SU-DHL-6 (cell line): ENCODE data around the gene DNAH17.

Experiments
- EZH2phosphoT487 ChIP-seq: fragments of 200-600 bp; sonication (generic), shearing (Covaris generic); conservative IDR thresholded peaks from 2 replicates; pipeline ENCODE4 v1.6.1; 2018; ENCODE audit warnings: mild to moderate bottlenecking, antibody characterized with exemption, low read length, moderate library complexity, mixed read lengths
- TF ChIP-seq, protein P1 (sequence below): fragments of 200-600 bp; sonication (generic); IDR thresholded peaks from one replicate; pipeline ENCODE4 v1.5.1; 2017; ENCODE audit warnings: antibody characterized with exemption, mild to moderate bottlenecking, low read length, moderate library complexity; ENCODE audit not compliant: insufficient read depth, poor library complexity, severe bottlenecking

DNA sequence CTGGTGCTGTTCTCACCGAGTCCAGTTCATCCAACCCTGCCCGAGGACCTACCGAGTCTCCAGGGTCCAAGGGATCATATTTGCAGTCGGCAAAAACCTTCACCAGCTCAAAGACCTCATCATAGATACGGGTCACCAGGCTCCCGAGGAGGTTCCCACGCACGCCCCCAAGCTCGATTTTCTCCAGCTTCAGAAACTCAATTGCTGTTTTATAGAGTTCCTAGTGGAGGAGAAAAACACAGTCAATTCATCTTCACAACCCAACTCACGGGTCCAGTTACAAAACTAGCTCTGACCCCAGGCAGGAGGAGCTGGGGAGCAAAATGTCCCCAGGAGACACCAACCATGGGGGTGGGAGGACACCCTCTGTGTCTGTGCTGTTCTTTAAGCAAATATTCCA lies 10.2 kb downstream of the DNAH17 start:
- no peak for TF ChIP-seq EZH2phosphoT487
- TF ChIP-seq, protein P1, sequence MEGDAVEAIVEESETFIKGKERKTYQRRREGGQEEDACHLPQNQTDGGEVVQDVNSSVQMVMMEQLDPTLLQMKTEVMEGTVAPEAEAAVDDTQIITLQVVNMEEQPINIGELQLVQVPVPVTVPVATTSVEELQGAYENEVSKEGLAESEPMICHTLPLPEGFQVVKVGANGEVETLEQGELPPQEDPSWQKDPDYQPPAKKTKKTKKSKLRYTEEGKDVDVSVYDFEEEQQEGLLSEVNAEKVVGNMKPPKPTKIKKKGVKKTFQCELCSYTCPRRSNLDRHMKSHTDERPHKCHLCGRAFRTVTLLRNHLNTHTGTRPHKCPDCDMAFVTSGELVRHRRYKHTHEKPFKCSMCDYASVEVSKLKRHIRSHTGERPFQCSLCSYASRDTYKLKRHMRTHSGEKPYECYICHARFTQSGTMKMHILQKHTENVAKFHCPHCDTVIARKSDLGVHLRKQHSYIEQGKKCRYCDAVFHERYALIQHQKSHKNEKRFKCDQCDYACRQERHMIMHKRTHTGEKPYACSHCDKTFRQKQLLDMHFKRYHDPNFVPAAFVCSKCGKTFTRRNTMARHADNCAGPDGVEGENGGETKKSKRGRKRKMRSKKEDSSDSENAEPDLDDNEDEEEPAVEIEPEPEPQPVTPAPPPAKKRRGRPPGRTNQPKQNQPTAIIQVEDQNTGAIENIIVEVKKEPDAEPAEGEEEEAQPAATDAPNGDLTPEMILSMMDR = no peak
